Measurements from ENCODE around the gene OSGIN1.

Gene OSGIN1

DNA sequence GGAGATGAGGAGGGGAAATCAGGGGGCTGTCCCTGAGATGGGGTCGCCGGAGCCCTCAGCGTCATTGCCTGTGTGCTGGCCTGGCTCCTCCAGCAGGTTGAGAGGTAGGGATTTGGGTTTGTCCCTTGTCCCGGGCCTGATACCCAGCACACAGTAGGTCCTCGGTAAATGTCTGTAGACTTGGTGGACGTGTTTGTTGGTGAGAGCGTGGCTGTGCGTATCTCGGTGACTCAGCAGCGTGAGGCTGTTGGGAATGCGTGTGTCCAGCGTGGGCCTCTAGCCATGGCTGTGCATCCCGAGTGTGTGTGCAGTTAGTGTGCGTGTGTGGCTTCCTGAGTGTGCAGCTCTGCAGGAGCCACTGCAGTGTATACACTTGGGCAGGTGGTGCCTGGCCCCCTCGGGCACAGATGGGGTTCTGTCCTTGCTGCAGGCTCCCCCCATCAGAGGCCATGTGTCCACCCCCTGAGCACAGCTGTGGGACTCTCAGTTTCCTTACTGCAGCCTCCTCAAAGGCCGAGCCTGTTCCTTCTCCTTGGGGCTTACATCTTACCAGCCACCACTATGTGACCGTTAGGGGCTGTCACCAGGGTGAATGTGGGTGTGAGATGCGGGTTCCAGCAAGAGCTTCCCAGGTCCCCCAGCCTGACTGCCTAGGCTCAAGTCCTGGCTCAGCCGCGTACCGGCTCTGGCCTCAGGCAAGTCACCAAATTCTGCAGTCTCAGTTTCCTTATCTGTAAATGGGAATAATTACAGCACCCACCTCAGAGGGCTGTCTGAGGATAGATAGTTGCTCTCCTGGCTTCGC, 20.7 kb downstream of the OSGIN1 start:
- no peak for DNase-seq

DNA sequence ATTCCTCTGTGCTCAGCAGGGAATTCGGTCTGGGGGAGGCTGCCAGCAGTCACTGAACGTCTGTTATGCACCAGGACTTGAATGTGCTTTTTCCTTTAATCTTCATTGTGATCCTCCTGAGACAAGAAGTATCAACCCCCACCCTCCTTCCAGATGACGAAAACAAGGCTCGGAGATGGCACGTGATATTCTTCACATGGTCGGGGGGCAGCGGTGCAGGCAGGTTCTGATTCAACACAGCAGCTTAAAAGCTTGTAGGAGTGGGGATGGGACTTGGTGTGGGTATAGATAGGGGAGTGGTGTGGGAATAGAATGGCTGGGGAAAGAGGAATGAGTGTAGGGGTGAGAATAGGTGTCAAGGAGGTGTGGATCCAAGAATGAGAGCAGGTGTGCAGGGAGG, 21.4 kb downstream of the OSGIN1 start:
- DNase-seq, result no peak

DNA sequence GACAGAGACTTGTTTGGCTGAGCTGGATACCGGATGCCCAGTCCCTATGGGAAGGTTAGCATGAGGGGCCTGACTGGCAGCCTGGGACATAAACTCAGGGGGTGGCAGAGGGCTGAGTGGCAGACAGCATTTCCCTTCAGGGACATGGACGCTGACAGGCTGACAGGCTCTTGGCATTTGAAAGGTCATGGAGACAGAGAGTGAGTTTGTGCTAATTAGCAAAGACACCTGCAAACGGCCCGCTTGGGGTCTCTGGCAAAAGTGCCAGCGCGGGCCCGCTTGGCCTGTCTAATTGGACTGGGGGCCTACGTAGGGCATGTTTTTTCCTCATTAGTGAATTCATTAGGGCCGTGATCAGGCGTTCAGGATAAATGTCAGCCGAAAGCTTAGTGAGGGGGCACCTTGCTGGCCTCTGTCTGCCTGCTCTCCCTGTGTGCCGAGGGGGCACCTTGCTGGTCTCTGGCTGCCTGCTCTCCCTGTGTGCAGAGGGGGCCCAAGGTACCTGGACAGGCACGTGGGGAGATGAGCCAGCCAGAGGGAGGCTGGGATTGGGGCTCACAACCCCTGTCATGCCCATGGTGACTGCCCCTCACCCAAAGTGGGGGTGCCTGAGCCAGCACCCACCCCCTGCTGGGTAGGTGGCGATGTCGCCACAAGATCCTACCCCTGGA, 22.7 kb downstream of the OSGIN1 start:
- no peak for DNase-seq

DNA sequence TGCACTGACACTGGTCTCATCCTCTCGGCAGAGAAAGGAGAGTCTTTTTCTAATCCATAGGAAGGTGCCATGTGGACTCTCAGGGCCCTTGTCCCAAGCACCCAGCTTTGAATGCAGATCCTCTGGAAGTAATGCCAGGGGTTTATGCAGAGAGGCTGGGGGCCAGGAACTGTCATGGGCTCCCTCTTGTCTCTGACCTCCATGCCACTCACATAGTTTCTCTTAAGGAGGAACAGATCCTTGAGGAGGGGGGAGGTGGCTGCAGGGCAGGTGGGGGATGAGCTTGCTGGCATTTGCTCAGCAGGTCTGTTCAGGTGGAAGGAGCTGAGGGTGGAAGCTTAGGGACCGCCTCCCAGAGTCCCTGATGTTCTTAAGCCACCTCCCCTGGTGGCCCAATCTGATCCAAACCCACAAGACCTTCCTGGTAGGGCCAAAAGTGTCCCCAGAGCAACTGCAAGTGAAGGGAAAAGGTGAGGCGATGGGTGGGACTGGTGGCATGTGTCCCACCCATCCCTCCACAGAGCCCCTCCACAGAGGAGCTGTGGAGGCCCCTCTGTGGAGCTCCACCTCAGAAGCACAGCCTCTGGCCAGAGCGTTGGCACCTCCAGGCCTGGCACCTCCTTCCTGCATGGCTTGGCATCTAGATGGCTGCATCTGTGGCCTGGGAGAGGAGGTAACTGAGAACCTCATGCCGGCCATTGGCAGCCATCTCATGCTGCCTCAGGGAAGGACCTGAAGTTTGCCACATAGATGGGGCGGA, 24.2 kb downstream of the OSGIN1 start:
- no peak for DNase-seq

DNA sequence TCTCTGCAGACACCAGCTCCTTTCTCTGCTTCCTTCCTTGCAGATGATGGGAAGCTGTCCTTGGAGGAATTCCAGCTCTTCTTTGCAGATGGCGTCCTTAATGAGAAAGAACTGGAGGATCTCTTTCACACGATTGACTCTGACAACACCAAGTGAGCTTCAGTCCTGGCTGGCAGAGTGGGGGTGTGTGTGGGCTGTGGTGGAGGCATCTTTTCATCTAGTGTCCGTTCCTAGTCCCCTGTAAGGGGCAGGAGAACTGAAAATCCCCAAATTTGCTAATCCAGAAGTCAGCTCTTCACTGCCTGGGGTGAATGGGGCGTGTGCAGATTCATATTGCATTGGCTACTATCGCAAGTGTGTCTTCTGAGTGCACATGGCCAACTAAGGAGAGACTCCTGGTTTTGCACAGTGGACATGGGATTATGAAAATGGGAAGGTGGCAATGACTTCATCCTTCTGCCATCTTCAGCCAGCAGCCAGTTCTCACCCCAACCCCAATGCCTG, 25.4 kb downstream of the OSGIN1 start:
- DNase-seq, result no peak

DNA sequence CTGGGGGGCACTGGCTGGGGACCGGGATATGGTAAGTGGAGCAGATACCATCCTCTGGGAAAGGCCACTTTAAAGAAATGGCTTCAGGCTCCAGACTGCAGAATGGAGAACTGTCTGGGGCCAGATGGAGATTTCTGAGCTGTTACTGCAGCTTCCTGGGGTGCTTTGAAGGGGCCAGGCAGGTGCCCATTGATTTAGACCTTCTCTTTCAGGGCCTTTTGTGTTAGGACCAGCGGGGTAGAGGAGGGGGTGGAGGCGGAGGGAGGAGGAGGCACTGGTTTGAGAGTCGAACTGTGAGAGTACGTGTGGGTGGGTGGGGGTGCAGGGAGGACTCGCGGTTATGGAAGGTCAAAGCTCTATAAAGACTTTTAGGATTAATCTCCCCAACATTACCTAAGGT, 26.4 kb downstream of the OSGIN1 start:
- DNase-seq, result no peak

DNA sequence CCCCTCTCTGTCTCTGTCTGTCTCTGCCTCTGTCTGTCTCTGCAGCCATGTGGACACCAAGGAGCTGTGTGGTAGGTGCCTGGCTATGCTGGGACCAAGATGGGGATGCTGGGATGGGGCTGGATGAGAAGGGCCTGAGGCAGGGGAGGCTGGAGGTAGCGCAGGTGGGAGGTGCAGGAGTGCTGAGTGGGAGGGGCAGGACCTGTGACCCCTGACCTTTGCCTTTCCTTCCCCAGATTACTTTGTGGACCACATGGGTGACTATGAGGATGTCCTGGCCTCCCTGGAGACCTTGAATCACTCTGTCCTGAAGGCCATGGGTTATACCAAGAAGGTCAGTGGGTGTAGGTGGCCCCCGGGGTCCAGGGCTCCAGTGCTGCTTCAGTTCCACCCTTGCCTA, 27.8 kb downstream of the OSGIN1 start:
- DNase-seq, result no peak

DNA sequence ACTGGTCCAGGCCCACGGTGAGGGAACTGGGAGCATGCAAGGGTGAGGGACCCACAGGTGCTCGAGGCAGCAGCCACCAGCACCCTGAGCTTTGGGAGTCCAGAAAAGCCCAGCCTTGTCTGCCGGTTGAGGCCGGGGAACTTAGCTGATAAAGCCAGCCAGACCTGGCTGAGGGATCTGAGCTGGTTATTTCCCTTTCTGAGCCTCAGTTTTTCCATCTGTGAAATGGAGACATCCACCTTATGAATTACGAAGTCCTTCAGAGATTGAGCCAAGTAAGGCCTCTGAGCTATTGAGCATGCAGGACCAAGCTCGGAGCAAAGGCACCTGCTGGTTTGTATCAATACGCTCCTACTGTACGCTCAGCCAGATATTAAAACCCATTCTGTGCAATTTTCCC, 28.8 kb downstream of the OSGIN1 start:
- no peak for DNase-seq

DNA sequence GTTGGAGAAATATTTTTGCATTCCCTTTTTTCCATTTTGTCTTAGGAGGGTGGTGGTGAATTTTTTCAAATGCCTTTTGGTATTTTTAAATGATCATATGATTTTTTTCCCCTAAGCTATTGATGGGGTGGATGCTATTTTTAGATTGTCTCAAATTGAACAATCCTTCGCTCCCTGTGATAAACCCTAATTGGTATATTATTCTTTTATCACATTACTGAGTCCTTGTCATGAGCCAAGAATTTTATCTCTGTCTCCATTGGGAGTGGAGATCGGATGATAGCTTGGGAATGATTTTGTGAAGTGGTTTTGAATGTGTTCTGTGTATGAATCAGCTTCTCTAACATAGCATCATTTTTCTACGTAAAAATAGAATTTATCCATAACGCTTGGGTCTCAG, 30.5 kb downstream of the OSGIN1 start:
- no peak for DNase-seq

DNA sequence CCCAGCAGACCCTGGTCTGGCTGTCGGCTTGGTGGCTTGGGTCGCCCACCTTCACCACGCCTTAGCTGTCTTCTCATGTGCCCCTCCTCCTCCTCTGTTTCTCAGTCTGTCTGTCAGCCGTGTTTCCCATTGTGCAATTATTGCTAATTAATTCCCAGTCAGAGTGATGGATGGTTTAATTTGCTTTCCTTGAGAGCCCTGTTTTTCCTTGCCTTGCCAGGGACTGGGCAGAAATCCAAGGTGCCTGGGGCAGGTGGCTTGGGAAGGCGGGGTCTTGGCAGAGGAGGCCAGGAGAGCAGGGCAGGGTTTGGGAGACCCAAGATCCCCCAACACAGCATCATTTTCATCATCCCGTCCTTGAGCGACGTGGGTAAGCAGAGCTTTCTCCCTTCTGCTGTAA, 36.3 kb downstream of the OSGIN1 start:
- no peak for DNase-seq

DNA sequence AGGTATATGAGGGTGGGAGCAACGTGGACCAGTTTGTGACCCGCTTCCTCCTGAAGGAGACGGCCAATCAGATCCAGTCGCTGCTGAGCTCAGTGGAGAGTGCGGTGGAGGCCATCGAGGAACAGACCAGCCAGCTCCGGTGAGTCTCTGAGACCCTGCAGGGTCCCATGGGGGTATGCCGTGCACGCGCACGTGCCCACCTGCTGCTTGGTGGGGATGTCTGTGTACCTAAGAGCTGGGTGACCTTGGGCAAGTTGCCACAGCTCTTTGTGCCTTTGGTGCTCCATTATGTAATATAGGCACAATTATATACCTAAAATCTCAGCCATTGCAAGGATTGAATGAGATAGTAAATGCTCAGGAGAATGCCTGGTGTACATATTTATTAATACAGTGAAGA, 37.5 kb downstream of the OSGIN1 start:
- DNase-seq, result no peak

DNA sequence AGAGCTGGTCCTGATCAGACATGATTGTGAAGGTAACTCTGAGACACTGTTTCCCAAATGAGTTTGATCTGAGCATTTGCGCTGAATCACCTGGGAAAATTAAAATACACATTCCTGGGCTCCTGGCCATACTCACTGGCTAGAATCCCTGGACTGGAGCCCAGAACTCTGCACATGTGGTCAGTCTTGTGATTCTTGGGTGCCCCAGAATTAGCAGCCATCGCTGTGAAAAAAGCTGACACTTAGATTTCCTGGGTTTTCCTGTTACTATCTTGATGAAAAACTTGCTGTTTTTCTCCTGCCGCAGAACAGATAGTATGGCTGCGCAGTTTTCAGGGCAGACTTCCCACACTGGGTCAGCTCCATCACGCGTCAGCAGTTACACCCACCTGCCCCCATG, 39.6 kb downstream of the OSGIN1 start:
- DNase-seq, result no peak

DNA sequence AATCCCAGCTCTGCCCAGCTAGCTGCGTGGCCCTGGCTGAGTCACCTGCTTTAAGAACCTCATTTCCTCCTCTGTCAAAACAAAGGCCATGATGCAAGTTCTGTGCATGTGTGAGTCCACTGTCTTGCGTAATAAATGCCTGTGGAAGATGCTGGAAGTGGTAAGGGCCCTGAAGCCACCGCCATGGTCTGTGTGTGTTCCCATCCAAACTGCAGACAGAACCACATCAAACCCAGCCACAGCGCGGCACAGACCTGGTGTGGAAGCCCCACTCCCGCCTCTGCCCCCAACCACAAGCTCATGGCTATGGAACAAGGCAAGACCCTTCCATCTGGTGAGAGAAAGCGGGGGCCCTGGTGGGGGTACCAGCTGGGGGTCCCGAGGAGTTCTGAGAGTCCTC, 41.0 kb downstream of the OSGIN1 start:
- peak; percentile 65 for DNase-seq

DNA sequence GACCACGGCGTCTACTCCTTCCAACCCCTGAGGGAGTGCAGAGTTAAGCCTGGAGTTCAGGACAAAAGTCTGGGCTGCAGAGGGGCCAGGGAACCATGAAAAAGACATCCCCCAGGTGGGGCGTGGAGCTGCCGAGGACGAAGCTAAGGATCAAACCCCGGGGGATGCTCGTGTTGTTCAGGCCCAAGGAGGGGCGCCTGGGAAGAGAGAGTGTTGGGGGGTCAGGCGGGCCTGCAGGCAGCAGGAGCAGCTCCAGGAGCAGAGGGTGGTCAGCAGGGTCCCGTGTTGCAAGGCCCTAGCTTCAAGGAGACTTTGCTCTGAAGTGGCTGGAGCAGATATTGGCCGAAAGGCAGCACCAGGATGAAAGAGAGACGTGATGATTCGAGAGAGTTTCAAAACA, 41.7 kb downstream of the OSGIN1 start:
- no peak for DNase-seq

DNA sequence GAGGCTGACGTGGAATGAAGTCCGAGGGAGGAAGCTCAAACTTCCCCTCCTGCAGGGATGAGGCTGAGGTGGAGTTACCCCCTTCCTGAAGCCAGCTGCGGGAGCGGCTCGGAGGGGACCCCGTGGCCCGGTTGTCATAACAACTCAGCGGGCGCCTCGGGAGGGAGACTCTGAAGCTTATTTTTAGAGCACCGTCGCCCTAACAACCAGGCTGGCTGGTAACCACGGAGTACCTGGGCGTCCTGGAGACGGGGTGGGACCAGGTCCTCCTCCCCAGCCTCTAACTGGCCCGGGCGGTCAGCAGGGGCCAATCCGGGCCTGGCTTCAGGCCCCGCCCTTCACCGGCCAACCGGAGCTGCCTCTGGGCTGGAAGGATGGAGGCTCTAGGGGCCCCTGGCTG, 42.7 kb downstream of the OSGIN1 start:
- DNase-seq, result no peak

DNA sequence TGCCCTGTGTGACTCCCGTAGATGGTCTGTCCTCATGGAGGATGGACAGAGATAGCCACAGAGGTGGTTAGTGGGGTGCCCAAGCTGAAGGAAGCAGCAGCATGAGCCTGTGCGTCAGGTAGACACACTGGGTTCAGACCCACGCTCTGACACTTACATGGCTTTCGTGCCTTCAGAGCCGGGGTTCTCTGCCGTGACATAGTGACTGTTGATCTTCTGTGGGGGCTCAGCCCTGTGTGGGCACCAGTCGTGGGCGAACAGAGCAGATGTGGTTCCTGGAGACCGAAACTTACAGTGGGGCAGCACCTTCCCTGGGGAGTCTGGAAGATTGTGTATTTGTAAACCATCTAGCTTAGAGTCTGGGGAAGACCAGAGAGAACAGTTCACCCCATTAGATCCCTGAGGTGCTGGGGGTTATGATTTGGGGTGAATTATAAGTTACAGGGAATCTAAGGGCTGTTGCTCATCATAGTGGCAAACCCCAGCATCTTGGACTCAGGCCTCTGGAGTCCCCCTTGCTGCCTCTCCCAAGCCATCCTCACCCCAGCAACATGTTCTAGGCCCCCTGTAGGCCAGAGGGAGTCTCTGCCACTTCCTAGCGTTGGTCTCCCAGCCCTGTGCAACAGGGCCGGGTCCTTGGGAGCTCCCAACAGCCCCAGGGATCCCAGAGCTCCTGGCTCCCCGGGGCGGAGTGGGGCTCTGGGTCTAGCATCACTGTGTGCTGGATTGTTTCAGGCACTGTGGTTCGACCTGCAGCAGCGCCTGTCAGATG, 43.6 kb downstream of the OSGIN1 start:
- no peak for DNase-seq

DNA sequence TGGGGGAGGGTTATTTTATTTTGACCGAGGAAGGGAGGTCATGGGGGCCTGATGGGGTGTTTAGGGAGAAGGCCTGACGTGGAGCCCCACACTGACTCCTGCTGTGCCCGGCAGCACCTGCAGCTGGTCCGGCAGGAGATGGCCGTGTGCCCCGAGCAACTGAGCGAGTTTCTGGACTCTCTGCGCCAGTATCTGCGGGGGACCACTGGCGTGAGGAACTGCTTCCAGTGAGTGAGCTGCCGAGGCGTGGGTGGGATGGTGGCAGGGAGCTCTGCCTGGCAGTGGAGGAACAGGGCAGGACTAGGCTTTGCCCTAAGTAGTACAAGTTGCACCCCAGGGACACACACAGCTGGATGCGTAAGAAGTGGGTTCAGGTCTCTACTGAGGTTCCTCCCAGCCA, 45.1 kb downstream of the OSGIN1 start:
- DNase-seq, result no peak

DNA sequence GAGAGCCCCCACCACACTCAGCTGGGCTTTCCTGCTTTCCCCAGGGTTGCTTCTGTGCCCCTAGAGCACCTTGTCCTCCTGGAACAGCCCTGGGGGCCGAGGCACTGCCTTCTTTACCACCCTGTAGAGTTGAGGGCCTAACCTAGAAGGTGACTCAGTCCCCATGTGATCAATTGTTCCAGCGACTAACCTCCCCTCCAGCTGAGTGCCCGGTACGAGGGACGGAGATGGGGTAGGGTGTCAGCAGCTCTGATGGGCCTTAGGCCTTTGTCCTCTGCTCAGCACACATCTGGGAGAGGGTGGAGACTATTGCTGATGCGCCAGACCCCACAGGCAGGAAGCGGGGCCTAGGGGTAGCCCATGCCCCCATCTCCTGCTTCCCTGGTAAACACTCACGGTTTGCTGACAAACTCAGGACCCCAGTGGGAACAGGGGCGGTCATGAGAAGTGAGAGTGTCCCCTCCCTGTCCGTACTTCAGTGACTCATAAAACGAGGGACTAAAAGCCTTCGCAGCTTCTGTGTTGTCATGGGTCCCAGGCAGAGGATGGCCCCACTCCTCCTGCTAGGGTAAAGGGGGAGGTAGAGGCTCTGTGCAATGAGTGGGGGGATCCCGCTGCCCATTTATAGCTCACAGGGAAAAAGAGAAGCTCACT, 48.1 kb downstream of the OSGIN1 start:
- no peak for DNase-seq

DNA sequence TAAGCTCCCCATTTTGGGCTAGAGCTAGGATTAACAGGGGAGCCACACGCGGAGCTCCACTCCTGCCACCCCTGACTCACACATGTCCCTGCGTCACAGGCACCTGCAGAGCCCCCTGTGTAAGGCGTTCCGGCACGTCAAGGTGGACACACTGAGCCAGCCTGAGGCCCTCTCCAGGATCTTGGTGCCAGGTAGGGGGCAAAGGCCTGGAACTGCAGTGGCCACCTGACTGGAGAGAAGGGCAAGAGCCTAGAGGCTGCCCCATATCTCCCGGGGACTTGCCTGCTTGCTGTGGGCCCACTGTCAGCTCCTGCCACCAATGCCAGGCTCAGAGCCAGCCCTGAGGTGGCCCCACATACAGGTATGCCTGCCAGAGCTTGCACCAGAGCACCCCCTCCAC, 48.7 kb downstream of the OSGIN1 start:
- no peak for DNase-seq

DNA sequence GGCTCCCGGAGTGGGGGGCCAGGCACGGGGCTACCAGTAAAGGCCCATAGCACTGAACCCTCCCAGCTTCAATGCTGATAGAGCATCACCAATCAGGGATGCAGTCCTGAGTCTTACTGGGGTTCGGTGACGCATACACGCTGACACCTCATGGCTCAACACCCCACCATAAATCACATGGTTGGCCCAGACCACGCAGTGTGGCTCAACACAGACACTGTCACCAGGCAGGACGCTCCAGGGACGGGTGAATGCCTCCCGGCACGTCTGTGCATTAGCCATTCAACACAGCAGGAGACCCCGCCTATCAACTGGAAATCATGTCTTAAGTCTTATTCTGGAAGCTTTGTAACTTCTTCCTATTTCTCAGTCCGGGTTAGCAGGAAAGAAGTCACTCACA, 50.0 kb downstream of the OSGIN1 start:
- no peak for DNase-seq

DNA sequence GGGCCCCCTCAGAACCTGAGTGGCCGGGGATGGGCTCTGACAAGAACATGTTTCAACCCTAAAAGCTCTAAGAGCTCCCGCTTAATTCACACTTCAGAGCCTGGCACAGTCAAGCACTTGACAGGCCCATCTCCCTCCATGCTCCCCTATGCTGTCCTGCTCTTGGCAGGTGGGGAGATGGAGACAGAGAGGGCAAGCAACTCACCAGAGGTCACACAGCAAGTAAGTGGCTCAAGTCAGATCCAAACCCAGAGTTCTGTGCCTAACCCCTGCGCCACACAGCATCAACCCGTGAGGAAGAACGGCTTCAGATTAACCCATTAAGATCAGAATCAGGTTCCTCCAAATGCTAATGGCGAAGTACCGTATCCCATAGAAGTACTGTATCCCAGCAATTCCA, 51.4 kb downstream of the OSGIN1 start:
- no peak for DNase-seq

DNA sequence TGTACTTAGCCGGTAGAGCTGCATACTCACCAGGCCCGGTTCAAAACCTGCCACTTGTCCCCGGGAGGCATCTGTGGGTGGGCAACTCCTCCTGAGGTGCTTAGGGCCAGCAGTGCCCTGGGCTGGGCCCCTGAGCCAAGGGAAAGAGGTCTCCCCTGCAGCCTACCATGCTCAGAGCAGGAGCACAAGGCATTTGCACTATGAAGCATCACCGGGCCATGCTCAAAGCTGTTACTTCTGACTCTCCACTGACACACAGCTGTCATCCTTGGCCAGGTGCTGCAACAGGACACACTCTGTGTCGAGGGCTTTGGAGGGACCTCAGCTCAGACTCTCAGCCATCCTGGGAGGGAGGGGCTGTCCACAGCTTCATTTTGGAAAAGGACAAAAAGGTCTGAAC, 52.4 kb downstream of the OSGIN1 start:
- DNase-seq, result no peak

DNA sequence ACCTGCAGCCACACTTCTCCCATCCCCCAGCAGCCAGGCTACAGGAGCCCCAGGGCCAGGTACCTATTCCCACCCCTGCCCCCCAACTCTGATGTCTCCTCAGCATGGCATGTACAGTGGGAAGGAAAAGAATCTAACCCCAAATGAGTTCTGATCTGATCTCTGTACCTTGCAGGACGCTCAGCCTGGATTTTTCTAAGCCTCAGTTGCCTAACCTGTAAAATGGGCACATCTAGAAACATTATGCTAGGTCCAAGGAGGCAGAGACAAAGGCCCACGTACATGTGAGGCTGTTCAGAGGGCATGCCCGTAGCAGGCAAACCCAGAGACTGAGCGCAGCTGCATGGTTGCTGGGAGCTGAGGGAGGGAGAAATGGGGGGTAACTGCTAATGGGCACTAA, 54.5 kb downstream of the OSGIN1 start:
- DNase-seq, result no peak
